Thoracic aorta (tissue), 2 donors: ENCODE measurements around the gene TTLL3. TPM values are rescaled to one million over a fixed set of nuclear protein-coding genes. Genes with fewer than 3 reads are reported as not detected.
A peak's percentile ranks its signal among the peaks of the same experiment; 100 is the strongest.

ENCODE experiments used
- ATAC-seq: fragments of 150-250 bp; one replicate; pipeline ENCODE4 v1.8.0; 2017; ENCODE audit warnings: low read depth; ENCODE audit not compliant: insufficient number of reproducible peaks, low FRiP score
- DNase-seq: peaks from one replicate; pipeline ENCODE4 v3.0.0-alpha.2; 2020; ENCODE audit warnings: low spot score
- H3K27ac ChIP-seq, 2 donors: fragments of 200-600 bp; sonication (generic); 1 replicate in 1 of 2; 2 replicates in 1 of 2; pipeline ENCODE4 v1.5.1; 2016; ENCODE audit warnings: mild to moderate bottlenecking in 2 of 2, moderate library complexity in 2 of 2
- H3K27me3 ChIP-seq: fragments of 200-600 bp; sonication (generic); replicated peaks from 2 replicates; pipeline ENCODE4 v1.6.0; 2016; ENCODE audit warnings: mild to moderate bottlenecking; ENCODE audit not compliant: insufficient read depth
- H3K36me3 ChIP-seq: fragments of 200-600 bp; sonication (generic); one replicate; pipeline ENCODE4 v1.5.1; 2016
- H3K4me1 ChIP-seq, 2 donors: fragments of 200-600 bp; sonication (generic); 1 replicate in 1 of 2; 2 replicates in 1 of 2; pipeline versions ENCODE4 v1.5.1 to v1.6.0; 2016; ENCODE audit warnings: low read depth in 2 of 2, mild to moderate bottlenecking in 1 of 2; ENCODE audit not compliant: control insufficient read depth in 1 of 2
- H3K4me3 ChIP-seq: fragments of 200-600 bp; sonication (generic); 2 replicates; pipeline ENCODE4 v1.5.1; 2016; ENCODE audit warnings: mild to moderate bottlenecking
- H3K9me3 ChIP-seq: fragments of 200-600 bp; sonication (generic); 2 replicates; pipeline ENCODE4 v1.5.1; 2016
- CTCF ChIP-seq: fragments of 200-600 bp; sonication (generic); IDR thresholded peaks from one replicate; pipeline ENCODE4 v1.5.1; 2019; ENCODE audit warnings: antibody characterized with exemption
- total RNA-seq, 2 donors: library from RNA; depleted of rRNA; stranded (reverse); fragments of >200 nt; gene quantifications; one replicate each; pipeline versions ENCODE4 v1.1.0 to v1.2.3, GENCODE V29; 2016

The TTLL3 gene
- total RNA-seq, 2 donors from 2014 or later = 77.0 to 91.9 TPM

DNA sequence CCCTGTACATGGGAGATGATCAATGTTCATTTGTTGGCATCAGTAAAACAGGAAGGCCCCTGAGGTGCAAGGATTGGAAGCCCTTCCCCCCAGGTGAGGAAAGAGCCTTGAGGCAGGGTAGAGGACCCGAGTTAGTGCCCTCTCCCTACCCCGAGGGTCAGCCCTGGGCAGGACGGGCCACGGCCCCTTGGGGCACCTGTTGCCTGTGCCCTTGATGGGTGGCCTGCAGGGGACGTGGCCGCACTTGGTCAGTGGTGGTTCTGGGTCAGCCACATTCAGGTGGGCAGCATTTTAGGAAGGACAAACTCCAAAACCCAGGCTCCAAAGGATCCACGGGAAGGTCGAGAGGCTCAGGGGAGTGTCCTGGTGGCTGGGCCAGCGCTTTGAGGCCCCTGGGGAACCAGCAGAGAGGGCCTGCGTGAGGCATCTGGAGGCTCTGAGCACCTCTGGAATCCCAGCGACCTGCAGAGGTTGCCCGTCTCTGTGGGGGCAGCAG lies 49.5 kb downstream of the TTLL3 start:
- Histone ChIP-seq H3K27me3 (no peaks in the 10 kb centered on the region), H3K27ac (no peak overlapping the region), H3K4me1 (peaks cover 5 to 10% of the 10 kb centered on the region in 2 donors), H3K36me3 (no peaks in the 10 kb centered on the region), H3K4me3 (no peak overlapping the region), H3K9me3 (no peaks in the 10 kb centered on the region)
- DNase-seq (no peak), ATAC-seq (no peak)
- no peak for TF ChIP-seq CTCF

DNA sequence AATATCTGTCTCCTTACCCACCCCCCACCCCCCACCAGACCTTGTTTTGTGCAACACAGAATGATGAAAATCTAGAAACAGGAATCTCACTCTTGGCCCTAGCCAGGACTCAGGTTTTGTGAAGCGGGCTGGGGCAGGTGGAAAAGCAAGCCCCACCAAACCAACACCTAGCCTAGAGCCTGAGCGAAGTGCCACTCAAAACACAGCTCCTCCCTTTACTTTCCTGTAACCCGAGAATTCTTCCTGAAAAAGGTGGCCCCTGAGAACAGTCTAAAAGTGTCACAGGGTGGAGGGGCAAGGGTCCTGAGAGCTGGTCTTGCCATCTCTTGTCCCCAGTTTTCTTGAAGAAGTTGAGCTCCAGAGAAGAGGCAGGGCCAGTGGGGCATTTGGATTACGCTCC lies 51.1 kb downstream of the TTLL3 start:
- no peak for DNase-seq
- no peaks in the 10 kb centered on the region for H3K27me3 ChIP-seq
- no peak for ATAC-seq
- TF ChIP-seq CTCF = no peak
- no peaks in the 10 kb centered on the region for H3K36me3 ChIP-seq
- H3K4me1 ChIP-seq = peaks cover 12 to 26% of the 10 kb centered on the region in 2 donors
- H3K27ac ChIP-seq = no peak overlapping the region
- no peaks in the 10 kb centered on the region for H3K9me3 ChIP-seq
- H3K4me3 ChIP-seq = no peak overlapping the region

DNA sequence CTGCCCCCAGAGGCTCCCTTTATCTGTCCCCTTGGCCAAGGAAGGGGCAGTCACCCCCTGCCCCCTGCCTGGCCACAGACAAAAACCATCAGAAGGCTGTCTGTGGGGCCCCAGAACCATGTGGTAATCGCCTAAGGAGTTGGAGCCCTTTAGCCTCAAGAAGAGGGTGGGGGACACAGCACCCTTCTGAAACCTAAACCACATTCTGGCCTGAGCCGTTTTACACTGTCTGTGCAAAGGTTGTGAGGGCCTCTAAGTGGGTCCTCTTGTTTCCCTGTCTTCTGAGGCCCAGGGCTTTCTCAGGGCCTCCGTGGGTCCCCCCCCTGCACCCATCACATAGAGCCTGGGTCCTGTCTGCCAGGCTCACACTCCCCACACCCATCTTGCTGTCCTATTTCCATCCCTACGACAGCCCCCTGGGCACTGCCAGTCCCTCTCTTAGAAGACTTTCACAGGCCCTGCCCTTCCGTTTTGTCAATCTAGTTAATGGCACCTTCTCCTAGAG lies 51.6 kb downstream of the TTLL3 start:
- Histone ChIP-seq H3K4me3 (no peak overlapping the region), H3K27me3 (no peaks in the 10 kb centered on the region), H3K36me3 (no peaks in the 10 kb centered on the region), H3K9me3 (no peaks in the 10 kb centered on the region), H3K27ac (no peak overlapping the region), H3K4me1 (peaks cover 13 to 31% of the 10 kb centered on the region in 2 donors)
- no peak for TF ChIP-seq CTCF
- no peak for DNase-seq
- ATAC-seq = no peak

DNA sequence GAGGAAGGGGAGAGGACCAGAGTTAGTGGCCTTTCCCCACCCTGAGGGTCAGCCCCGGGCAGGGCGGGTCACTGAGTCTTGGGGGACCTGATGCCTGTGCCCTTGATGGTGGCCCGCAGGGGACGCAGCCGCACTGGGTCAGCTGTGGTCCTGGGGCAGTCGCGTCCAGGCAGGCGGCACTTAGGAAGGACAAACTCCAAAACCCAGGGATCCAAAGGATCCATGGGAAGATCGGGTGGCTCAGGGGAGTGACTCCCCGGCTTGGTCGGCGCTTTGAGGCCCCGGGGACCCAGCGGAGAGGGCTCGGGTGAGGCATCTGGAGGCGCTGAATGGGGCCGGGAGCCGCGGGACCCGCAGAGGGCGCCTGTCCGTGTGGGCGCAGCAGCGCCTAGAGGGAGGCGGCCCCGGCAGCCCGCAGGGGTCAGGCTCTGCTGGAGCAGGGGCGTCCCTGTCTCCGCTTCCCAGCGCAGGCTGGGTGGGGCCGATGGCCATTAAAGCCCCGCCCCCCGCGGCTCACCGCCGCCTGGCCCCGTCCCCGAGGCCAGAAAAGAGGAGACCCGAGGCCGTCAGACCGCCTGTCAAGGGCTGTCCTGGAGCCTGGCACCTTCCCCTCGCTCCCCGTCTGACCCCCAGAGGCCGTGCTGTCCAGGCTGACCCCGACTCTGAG lies 52.5 kb downstream of the TTLL3 start:
- Histone ChIP-seq H3K27me3 (no peaks in the 10 kb centered on the region), H3K9me3 (no peaks in the 10 kb centered on the region), H3K4me1 (peaks cover 13 to 34% of the 10 kb centered on the region in 2 donors), H3K36me3 (no peaks in the 10 kb centered on the region), H3K4me3 (peak overlapping the region; percentile 65), H3K27ac (no peak overlapping the region)
- DNase-seq = no peak
- no peak for TF ChIP-seq CTCF
- ATAC-seq = no peak

DNA sequence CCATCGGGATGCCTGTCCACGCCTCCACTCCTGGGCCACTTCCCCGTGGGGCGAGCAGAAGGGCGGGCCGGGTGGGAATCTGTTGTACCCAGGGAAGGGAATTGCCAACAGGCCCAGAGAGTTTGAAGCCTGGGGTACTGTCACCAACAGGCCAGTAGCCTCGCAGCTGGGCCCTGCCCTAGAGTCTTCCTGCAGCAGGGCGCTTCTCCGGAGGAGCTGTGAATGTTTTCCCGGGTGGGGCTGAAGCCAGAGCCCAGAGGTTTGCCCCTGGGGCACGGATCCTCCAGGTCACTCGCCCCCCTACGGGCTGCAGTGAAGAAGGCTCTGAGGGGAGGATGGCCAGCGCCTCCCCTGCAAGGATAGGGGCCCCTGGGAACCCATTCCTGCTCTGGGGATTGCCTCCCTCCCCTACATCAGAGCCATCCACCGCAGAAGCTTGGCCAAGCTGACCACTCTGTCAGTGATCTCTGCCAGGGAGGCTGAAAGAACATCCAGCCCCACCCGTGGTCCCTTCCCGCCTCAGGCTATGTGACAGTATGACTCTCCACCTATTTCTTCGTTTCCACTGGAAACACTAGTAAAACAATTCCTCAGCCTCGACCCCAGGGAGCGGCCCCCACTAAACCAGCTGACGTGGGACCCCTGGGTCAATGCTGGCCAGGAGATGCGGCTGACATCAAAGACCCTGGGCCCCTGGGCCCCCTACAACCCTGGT lies 53.2 kb downstream of the TTLL3 start:
- no peak for TF ChIP-seq CTCF
- no peaks in the 10 kb centered on the region for H3K9me3 ChIP-seq
- H3K36me3 ChIP-seq = no peaks in the 10 kb centered on the region
- ATAC-seq (no peak), DNase-seq (no peak)
- H3K4me1 ChIP-seq = peaks cover 13 to 34% of the 10 kb centered on the region in 2 donors
- H3K4me3 ChIP-seq = peak overlapping the region; percentile 65
- H3K27ac ChIP-seq = no peak overlapping the region
- H3K27me3 ChIP-seq = no peaks in the 10 kb centered on the region
